Measurements from ENCODE around the gene CTNND1. TPM values are rescaled to one million over a fixed set of nuclear protein-coding genes. Genes with fewer than 3 reads are reported as not detected.
A peak's percentile ranks its signal among the peaks of the same experiment; 100 is the strongest.

CTNND1 gene
- total RNA-seq, 6 donors from 2014 or later = 136 to 232 (median 214) TPM

- ATAC-seq (ENCODE audit: low FRiP score in 2 of 2) (peak; percentile 99), DNase-seq (peak; percentile 94 to 99)
- Histone ChIP-seq H3K4me1 (peaks cover 9 to 21% (median 14%) of the 10 kb centered on the region in 4 donors), H3K4me3 (peak within 1 kb of the TSS; percentile 81 to 93 (median 87)), H3K27ac (peak within 1 kb of the TSS; percentile 94 to 96 (median 95)), H3K27me3 (no peaks in the 10 kb centered on the region), H3K9me3 (no peaks in the 10 kb centered on the region), H3K36me3 (peaks cover 2 to 56% (median 28%) of the 10 kb centered on the region in 4 donors)
- TF ChIP-seq, protein P1, sequence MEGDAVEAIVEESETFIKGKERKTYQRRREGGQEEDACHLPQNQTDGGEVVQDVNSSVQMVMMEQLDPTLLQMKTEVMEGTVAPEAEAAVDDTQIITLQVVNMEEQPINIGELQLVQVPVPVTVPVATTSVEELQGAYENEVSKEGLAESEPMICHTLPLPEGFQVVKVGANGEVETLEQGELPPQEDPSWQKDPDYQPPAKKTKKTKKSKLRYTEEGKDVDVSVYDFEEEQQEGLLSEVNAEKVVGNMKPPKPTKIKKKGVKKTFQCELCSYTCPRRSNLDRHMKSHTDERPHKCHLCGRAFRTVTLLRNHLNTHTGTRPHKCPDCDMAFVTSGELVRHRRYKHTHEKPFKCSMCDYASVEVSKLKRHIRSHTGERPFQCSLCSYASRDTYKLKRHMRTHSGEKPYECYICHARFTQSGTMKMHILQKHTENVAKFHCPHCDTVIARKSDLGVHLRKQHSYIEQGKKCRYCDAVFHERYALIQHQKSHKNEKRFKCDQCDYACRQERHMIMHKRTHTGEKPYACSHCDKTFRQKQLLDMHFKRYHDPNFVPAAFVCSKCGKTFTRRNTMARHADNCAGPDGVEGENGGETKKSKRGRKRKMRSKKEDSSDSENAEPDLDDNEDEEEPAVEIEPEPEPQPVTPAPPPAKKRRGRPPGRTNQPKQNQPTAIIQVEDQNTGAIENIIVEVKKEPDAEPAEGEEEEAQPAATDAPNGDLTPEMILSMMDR (IDR thresholded peaks at IDR 0.05) = peak in 1 of 6 experiments; percentile 21
- TF ChIP-seq POLR2AphosphoS5 (IDR thresholded peaks at IDR 0.05) = peak; percentile 96 to 97
- TF ChIP-seq EP300 (IDR thresholded peaks at IDR 0.05) = peak in 1 of 4 donors; percentile 85
- peak in 3 of 4 donors; percentile 51 to 87 (median 85) for TF ChIP-seq POLR2A (IDR thresholded peaks at IDR 0.05)
- WGBS, 2 donors = 1 to 3% methylated on average over 16 to 74 of the region's 75 CpGs
Observed at GRCh38 chr11:57741132-57742086, 20.2 kb upstream of the CTNND1 start, which contains the start of gene SELENOH. TSS of gene SELENOH (plus strand) at chr11:57741491. CDS start at chr11:57741596, 105 bp downstream.

DNA sequence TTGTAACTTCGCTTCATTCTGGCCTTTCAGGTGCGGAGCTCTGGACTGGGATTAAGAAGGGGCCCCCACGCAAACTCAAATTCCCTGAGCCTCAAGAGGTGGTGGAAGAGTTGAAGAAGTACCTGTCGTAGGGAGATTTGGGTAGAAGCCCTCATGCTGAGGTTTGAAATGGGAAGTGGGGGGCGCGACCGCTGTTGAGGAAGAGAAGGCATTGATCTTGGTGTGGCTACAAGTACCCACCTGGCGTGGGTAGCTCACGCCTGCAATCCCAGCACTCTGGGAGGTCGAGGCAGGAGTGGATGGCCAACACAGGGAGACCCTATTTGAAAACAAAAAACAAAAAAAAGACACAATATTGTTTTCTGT lies 19.5 kb upstream of the CTNND1 start:
- TF ChIP-seq, protein P1 (IDR thresholded peaks at IDR 0.05) = no peak
- no peak for TF ChIP-seq EP300 (IDR thresholded peaks at IDR 0.05)
- Histone ChIP-seq H3K4me1 (peaks cover 9 to 21% (median 14%) of the 10 kb centered on the region in 4 donors), H3K4me3 (peak overlapping the region; percentile 81 to 93 (median 87)), H3K9me3 (no peaks in the 10 kb centered on the region), H3K27ac (peak overlapping the region; percentile 94 to 96 (median 95)), H3K27me3 (no peaks in the 10 kb centered on the region), H3K36me3 (peaks cover 2 to 56% (median 28%) of the 10 kb centered on the region in 4 donors)
- DNase-seq = no peak
- WGBS, 2 donors = 1 to 2% methylated on average over 10 of the region's 10 CpGs
- no peak for ATAC-seq (ENCODE audit: low FRiP score in 2 of 2)

DNA sequence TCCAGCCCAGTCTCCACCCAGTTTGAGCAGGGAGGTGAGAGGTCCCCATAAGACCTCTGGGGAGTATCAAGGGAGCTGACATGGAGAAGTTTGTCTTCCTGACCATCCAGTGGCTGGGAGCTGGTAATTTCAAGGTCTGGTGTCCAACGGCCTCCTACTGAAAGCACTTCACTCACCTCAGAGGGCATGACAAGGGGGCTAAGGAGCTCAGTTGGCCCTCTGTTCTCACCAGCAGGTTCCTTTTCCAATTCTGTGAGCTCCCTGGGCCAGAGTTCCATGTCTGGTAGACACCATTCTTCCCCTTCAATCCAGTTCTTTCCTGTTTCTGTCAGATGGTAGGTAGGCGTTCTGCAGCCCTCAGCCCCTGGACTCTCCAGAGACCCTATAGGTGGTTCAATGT lies 17.2 kb upstream of the CTNND1 start:
- Histone ChIP-seq H3K9me3 (no peaks in the 10 kb centered on the region), H3K4me1 (peaks cover 9 to 21% (median 14%) of the 10 kb centered on the region in 4 donors), H3K4me3 (no peak overlapping the region), H3K27me3 (no peaks in the 10 kb centered on the region), H3K36me3 (peaks cover 2 to 35% (median 17%) of the 10 kb centered on the region in 4 donors), H3K27ac (no peak overlapping the region)
- ATAC-seq (ENCODE audit: low FRiP score in 2 of 2) = no peak
- no peak for DNase-seq
- WGBS, 2 donors = 88 to 94% methylated on average over 2 of the region's 2 CpGs
- no peak for TF ChIP-seq EP300 (IDR thresholded peaks at IDR 0.05)
- TF ChIP-seq, protein P1 (IDR thresholded peaks at IDR 0.05) = no peak
- no peak for TF ChIP-seq POLR2A (IDR thresholded peaks at IDR 0.05)
- TF ChIP-seq POLR2AphosphoS5 (IDR thresholded peaks at IDR 0.05) = no peak

- Histone ChIP-seq H3K4me3 (no peak overlapping the region), H3K27ac (no peak overlapping the region), H3K9me3 (no peaks in the 10 kb centered on the region), H3K36me3 (peaks cover 2 to 33% (median 16%) of the 10 kb centered on the region in 4 donors), H3K4me1 (peaks cover 9 to 21% (median 14%) of the 10 kb centered on the region in 4 donors), H3K27me3 (no peaks in the 10 kb centered on the region)
- ATAC-seq (ENCODE audit: low FRiP score in 2 of 2) = no peak
- TF ChIP-seq, protein P1 (IDR thresholded peaks at IDR 0.05) = no peak
- TF ChIP-seq EP300 (IDR thresholded peaks at IDR 0.05) = no peak
- no peak for TF ChIP-seq POLR2A (IDR thresholded peaks at IDR 0.05)
- TF ChIP-seq POLR2AphosphoS5 (IDR thresholded peaks at IDR 0.05) = no peak
- WGBS, 2 donors = 88 to 93% methylated on average over 5 of the region's 5 CpGs
- DNase-seq = no peak
Observed at GRCh38 chr11:57745206-57745605, 16.4 kb upstream of the CTNND1 start.
